ELF-1 (cell line): ENCODE data around the gene PKNOX2.
A peak's percentile ranks its signal among the peaks of the same experiment; 100 is the strongest.

Source experiments
- DNase-seq: peaks from one replicate; pipeline ENCODE4 v3.0.0-alpha.2; 2016; ENCODE audit warnings: low read depth, low spot score

The PKNOX2 gene

GRCh38 chr11:125351868-125352250 lies 187.3 kb downstream of the PKNOX2 start:
- no peak for DNase-seq

GRCh38 chr11:125356797-125357196 lies 192.2 kb downstream of the PKNOX2 start:
- peak; percentile 48 for DNase-seq

GRCh38 chr11:125357551-125357950 lies 193.0 kb downstream of the PKNOX2 start:
- no peak for DNase-seq

GRCh38 chr11:125358254-125358840 lies 193.8 kb downstream of the PKNOX2 start:
- no peak for DNase-seq

- DNase-seq: no peak
Measured at GRCh38 chr11:125359130-125359529, 194.6 kb downstream of the PKNOX2 start.

- DNase-seq: no peak
Measured at GRCh38 chr11:125360066-125360465, 195.5 kb downstream of the PKNOX2 start.

- DNase-seq: no peak
Measured at GRCh38 chr11:125364121-125364826, 199.7 kb downstream of the PKNOX2 start.

GRCh38 chr11:125365196-125365931 lies 200.8 kb downstream of the PKNOX2 start:
- DNase-seq: no peak

GRCh38 chr11:125367710-125368109 lies 203.2 kb downstream of the PKNOX2 start:
- DNase-seq: no peak

- DNase-seq: no peak
Measured at GRCh38 chr11:125368757-125369156, 204.2 kb downstream of the PKNOX2 start.

- peak; percentile 27 for DNase-seq
Measured at GRCh38 chr11:125369808-125370207, 205.3 kb downstream of the PKNOX2 start.

- DNase-seq: peak; percentile 79
Measured at GRCh38 chr11:125370561-125371389, 206.2 kb downstream of the PKNOX2 start.

- peak; percentile 95 for DNase-seq
Measured at GRCh38 chr11:125371431-125371935, 206.9 kb downstream of the PKNOX2 start.

- no peak for DNase-seq
Measured at GRCh38 chr11:125372088-125372487, 207.5 kb downstream of the PKNOX2 start.

- DNase-seq: no peak
Measured at GRCh38 chr11:125372911-125373310, 208.4 kb downstream of the PKNOX2 start.

GRCh38 chr11:125373426-125374391 lies 209.2 kb downstream of the PKNOX2 start:
- DNase-seq: peak; percentile 29

- DNase-seq: no peak
Measured at GRCh38 chr11:125374398-125374797, 209.8 kb downstream of the PKNOX2 start.

GRCh38 chr11:125375146-125375545 lies 210.6 kb downstream of the PKNOX2 start:
- no peak for DNase-seq

GRCh38 chr11:125376117-125376516 lies 211.6 kb downstream of the PKNOX2 start:
- peak; percentile 71 for DNase-seq

- no peak for DNase-seq
Measured at GRCh38 chr11:125376856-125377255, 212.3 kb downstream of the PKNOX2 start.
